ENCODE results near the gene NEK10. TPM values are rescaled to one million over a fixed set of nuclear protein-coding genes. Genes with fewer than 3 reads are reported as not detected.

NEK10 gene
- total and polyA plus RNA-seq, 12 donors: 0.16 to 4.8 (median 0.65) TPM

DNA sequence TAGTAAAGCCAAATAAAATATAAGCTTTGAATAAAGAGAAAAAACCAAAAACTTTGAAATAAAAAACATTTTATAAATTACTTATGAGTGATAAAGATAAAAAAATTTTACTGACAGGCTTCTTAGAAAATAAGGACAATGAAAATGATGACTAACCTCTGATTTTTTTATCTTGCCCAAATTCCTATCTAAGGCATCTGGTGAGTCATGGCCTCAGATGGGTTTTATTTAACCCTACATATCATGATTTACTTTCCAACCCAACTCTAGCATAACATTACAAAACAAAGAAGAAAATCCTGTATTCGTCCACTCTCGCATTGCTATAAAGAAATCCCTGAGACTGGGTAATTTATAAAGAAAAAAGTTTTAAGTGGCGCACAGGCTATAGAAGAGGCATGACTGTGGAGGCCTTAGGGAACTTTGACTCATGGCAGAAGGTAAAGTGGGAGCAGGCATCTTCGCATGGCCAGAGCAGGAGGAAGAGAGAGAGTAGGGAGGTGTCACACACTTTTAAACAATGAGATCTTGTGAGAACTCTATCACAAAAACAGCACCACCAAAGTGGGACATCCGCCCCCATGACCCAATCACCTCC lies 152.1 kb downstream of the NEK10 start:
- no peak for DNase-seq
- Histone ChIP-seq H3K27me3 (no peaks in the 10 kb centered on the region), H3K36me3 (replicated peaks in 1 of 2) (no peaks in the 10 kb centered on the region), H3K9me3 (replicated peaks in 1 of 3) (no peaks in the 10 kb centered on the region), H3K27ac (no peak overlapping the region), H3K4me3 (no peak overlapping the region), H3K4me1 (replicated peaks in 1 of 2) (no peaks in the 10 kb centered on the region)
- intact Hi-C loops (cut with DNase I): no loop called here
- TF ChIP-seq, protein P1, sequence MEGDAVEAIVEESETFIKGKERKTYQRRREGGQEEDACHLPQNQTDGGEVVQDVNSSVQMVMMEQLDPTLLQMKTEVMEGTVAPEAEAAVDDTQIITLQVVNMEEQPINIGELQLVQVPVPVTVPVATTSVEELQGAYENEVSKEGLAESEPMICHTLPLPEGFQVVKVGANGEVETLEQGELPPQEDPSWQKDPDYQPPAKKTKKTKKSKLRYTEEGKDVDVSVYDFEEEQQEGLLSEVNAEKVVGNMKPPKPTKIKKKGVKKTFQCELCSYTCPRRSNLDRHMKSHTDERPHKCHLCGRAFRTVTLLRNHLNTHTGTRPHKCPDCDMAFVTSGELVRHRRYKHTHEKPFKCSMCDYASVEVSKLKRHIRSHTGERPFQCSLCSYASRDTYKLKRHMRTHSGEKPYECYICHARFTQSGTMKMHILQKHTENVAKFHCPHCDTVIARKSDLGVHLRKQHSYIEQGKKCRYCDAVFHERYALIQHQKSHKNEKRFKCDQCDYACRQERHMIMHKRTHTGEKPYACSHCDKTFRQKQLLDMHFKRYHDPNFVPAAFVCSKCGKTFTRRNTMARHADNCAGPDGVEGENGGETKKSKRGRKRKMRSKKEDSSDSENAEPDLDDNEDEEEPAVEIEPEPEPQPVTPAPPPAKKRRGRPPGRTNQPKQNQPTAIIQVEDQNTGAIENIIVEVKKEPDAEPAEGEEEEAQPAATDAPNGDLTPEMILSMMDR (IDR thresholded peaks at IDR 0.05): no peak
- TF ChIP-seq POLR2A (IDR thresholded peaks at IDR 0.05): no peak
- WGBS, 4 donors: 75 to 84% (median 80%) methylated on average over 5 of the region's 5 CpGs

DNA sequence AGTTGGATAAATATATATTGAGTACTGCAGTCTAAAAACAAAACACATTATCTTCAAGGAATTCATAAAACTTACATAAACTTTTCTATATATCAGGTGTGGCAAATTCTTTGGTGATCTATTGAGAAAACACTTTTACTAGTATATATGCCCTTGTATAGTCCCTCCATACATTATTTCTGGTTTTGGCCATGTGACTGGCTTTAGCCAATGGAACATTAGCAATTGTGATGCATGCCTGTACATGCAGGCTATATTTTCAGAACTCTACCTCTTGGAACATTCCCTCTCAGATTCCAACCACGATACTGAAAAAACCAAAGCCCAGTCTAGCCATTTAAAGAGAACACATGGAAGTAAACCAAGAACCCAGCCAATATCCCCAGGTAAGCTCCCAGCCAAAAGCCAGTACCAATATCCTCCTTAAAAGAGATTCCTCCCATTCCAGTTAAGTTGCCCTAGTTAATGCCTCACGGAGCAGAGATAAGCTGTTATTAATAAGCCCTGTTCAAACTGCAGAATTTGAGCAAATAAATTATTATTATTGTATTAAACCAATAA lies 152.8 kb downstream of the NEK10 start:
- no peak for TF ChIP-seq POLR2A (IDR thresholded peaks at IDR 0.05)
- TF ChIP-seq, protein P1 (IDR thresholded peaks at IDR 0.05): no peak
- H3K4me1 ChIP-seq (replicated peaks in 1 of 2): no peaks in the 10 kb centered on the region
- intact Hi-C loops (cut with DNase I): no loop called here
- no peak overlapping the region for H3K27ac ChIP-seq
- H3K36me3 ChIP-seq (replicated peaks in 1 of 2): no peaks in the 10 kb centered on the region
- 39 to 56% (median 53%) methylated on average over 2 of the region's 2 CpGs for WGBS, 4 donors
- H3K9me3 ChIP-seq (replicated peaks in 1 of 3): no peaks in the 10 kb centered on the region
- DNase-seq: no peak
- H3K27me3 ChIP-seq: no peaks in the 10 kb centered on the region
- no peak overlapping the region for H3K4me3 ChIP-seq

DNA sequence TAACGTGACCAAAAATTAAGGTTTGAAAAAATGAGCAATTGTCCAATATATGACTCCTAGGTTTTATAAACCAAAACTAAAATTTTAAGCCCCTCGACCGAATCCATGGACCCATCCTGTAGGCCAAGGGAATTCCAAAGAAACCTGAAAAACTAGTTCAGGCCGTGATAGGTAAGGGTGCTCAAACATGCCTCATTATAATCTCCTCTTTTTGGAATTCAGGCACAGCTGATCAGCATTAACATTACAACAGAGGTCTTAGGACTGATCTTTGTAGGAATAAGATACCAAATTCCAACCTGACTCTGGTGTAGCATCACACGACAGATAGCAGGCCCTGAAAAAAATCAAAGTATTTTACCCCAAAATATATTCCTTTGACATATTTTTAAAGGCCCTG lies 155.7 kb downstream of the NEK10 start:
- intact Hi-C loops (cut with DNase I): no loop called here
- no peak overlapping the region for H3K27ac ChIP-seq
- H3K27me3 ChIP-seq: no peaks in the 10 kb centered on the region
- 69 to 79% (median 73%) methylated on average over 5 of the region's 5 CpGs for WGBS, 4 donors
- H3K9me3 ChIP-seq (replicated peaks in 1 of 3): no peaks in the 10 kb centered on the region
- no peaks in the 10 kb centered on the region for H3K36me3 ChIP-seq (replicated peaks in 1 of 2)
- no peak overlapping the region for H3K4me3 ChIP-seq
- TF ChIP-seq POLR2A (IDR thresholded peaks at IDR 0.05): no peak
- TF ChIP-seq, protein P1 (IDR thresholded peaks at IDR 0.05): no peak
- no peaks in the 10 kb centered on the region for H3K4me1 ChIP-seq (replicated peaks in 1 of 2)
- no peak for DNase-seq

DNA sequence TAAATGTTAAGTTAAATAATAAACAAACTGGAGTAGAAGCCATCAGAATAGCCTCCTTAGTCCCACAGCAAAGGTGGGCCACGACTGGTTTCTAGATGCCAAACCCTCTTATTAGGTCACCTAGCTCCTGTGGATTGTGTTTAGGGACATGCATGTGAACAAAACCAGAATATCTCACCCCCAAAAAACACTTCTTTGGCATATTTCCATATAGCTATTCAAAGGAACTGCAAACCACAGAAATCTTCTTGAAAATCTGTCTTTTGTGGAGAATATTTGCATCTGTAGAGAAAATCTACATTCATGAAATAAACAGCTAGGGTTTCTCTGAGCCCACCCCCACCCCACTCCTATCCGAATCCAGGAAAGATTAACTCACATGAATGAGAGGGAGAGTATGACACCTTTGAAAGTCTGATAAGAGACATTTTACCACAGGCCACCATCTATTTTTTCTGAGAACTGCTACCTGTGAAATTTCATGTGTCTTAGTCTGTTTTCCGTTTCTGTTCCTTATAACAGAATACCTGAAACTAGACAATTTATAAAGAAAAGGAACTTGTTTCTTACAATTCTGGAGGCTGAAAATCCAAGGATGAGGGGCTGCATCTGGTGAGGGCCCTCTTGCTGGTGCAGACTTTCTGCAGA lies 159.4 kb downstream of the NEK10 start:
- no peaks in the 10 kb centered on the region for H3K27me3 ChIP-seq
- H3K4me3 ChIP-seq: no peak overlapping the region
- TF ChIP-seq, protein P1 (IDR thresholded peaks at IDR 0.05): no peak
- no peak for TF ChIP-seq POLR2A (IDR thresholded peaks at IDR 0.05)
- H3K9me3 ChIP-seq (replicated peaks in 1 of 3): no peaks in the 10 kb centered on the region
- no peak overlapping the region for H3K27ac ChIP-seq
- no peak for DNase-seq
- intact Hi-C loops (cut with DNase I): no loop called here
- 50 to 55% (median 52%) methylated on average over 3 of the region's 3 CpGs for WGBS, 4 donors
- H3K4me1 ChIP-seq (replicated peaks in 1 of 2): no peaks in the 10 kb centered on the region
- no peaks in the 10 kb centered on the region for H3K36me3 ChIP-seq (replicated peaks in 1 of 2)

Data from adrenal gland (tissue), 12 donors.